HG03039 (cell line): Measurements from ENCODE around the gene AXL.
"Not testable (repeated sequence)": the region's sequence is repeated elsewhere in the genome, so short reads cannot be mapped to it uniquely, and the experiment has no call there.

Experiments
- ATAC-seq: cut with Tn5 transposase; IDR thresholded peaks from one replicate; pipeline ENCODE4 v1.9.1; 2021; ENCODE audit warnings: mild to moderate bottlenecking, moderate library complexity; ENCODE audit not compliant: unreplicated experiment

AXL gene

DNA sequence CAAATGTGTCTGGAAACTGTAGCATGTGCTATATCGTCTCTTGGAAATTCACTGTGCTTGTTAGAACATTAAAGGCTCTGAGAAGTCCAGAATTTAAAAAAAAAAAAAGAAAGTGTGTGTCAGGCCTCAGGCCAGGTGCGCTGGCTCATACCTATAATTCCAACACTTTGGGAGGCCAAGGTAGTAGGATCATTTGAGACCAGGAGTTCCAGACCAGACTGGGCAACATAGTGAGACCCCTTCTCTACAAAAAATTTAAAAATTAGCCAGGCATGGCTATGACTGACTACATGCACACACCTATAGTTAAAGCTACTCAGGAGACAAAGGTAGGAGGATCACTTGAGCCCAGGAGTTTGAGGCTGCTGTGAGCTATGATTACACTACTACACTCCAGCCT lies 50.0 kb downstream of the AXL start:
- no peak for ATAC-seq

DNA sequence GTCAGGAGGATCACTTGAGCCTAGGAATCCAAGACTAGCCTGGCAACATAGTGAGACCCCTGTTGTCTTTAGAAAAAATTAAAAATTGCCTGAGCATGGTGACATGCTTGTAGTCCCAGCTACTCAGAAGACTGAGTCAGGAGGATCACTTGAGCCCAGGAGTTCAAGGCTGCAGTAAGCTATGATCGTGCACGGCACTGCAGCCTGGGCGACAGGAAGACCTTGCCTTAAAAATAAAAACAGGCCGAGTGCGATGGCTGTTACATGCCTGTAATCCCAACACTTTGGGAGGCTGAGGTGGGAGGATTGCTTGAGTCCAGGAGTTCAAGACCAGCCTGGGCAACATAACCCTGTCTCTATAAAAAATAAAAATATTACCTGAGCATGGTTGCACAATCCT lies 50.5 kb downstream of the AXL start:
- ATAC-seq = no peak

DNA sequence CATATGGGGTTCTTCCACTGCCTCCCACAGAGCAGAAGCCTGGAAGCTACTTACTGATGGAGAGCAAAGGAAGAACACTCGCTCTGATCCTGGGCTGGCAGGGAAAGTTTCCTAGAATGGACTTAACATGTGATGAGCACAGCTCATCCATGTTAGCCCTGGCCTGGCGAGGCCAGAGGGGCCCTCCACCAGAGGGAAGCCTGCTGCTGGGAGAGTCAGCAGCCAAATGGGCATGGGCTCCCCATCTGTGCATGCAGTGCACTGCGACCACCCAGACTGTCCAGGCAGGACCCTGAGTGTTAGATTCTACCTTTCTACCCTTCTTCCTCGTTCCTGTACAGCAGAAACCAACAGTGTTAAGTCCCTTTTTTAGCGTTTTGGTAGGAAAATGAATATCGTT lies 54.1 kb downstream of the AXL start:
- no peak for ATAC-seq

DNA sequence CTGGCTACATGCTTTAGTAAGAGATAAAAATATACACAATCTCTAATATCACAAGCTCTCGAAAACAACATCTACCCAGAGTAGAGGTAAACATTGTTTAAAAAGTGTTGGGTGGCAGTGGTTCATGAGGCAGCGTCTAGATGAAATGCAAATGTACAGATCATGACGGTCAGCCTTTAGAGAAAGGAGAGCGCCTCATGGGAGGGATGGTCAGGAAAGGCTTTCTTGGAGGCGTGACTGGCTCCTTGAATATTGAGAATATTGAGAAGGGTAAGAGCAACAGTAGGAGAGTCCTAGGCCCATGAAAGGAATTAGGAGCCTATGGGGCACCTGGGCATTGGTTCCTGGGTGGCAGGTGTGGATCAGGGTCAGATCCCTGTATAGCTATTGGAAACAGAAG lies 55.8 kb downstream of the AXL start:
- no peak for ATAC-seq

DNA sequence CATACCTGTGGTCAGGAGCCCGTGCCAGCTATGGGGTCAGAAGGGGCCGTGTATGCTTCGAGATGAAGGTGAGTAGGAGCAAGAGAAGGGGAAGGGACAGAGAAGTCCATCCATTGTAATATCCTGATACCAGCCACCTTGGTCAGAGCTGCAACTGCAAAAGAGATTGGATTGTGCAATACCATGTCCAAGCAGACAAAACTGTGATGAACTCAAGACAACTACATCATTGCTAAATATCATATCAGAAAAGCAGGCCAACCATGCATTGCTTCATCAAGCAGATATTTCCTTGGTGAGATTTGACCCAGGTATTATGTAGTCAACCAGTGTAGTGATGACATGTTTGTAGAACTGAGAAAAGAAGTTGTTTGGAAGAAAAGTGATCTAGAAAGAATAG lies 57.2 kb downstream of the AXL start:
- ATAC-seq = no peak

DNA sequence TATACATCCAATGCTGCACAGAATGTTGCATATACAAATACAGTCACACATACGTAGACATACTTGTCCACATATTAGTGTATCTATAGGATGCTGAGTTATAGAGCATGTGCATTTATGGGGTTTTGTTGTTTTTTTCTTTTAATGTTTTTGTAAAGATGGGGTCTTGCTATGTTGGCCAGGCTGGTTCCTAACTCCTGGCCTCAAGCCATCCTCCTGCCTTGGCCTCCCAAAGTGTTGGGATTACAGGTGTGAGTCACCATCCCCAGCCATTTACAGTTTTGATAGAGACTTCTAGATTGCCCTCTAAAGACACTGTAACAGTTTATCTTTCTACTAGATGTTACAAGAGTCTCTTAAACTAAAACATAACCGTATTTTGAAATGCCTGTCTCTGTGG lies 59.5 kb downstream of the AXL start:
- ATAC-seq = no peak

DNA sequence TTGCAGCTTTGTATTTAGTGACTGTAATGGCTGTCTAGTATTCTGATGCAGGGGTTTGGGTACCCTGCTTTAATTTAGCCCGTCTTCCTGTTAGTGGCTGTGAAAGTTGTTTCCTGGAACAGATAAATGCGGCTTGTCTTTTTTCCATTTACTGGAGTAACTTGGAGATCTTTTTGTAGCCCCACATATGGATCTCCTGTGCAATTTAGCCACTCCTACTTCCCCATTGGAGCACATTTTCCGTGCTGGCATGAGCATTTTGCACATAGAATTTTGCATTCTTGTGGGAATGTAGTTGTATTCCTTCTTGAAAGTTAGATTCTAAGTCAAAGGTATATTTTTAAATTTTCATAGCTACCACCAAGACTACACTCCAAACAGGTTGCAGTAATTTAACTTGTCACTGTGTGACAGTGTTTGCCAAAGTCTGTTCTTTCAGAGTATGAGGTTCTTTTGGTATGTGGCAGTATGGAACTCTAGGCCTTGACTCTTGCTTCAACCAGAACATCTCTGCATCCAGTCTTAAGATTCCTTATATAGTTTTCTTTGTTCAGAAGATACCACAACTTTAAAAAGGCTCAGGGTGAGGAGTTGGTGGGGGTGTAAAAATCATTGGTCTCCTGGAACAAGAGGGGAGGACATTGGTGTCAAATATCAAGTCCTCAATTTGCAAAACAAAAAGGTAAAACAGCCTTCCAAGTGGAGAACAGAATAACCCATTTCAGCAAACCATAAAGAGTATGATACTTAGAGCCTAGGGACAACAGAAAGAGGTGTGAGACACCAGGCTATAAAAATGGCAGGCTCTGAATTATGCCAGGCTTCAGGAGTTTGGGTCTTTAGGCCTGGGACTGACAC lies 69.9 kb downstream of the AXL start:
- ATAC-seq = no peak

DNA sequence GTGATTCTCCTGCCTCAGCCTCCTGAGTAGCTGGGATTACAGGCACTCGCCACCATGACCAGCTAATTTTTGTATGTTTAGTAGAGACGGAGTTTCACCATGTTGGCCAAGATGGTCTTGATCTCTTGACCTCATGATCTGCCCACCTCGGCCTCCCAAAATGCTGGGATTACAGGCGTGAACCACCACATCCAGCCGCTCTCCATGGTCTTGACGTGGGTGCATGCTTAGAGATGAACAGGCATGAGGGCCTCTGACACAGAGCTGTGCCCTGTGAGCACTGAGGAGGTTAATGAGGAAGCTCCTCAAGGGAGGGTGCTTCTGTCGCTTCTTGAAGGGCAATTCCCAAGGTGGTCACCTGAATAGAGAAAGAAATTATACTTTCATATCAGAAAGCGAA lies 70.8 kb downstream of the AXL start:
- not testable (repeated sequence) for ATAC-seq

DNA sequence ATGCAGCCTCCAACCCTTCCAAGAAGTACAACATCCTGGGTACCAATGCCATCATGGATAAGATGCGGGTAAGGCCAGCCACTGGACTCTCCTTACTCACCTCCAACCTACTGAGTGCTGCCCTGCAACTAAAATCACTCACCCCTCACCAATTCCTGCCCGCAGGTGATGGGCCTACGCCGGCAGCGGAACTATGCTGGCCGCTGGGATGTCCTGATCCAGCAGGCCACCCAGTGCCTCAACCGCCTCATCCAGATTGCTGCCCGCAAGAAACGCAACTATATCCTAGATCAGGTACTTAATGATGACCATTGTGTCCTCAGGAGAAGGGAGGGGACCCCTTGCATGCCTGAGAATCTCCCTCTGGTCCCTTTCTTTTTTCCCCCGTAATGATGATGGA lies 75.4 kb downstream of the AXL start:
- ATAC-seq = no peak

DNA sequence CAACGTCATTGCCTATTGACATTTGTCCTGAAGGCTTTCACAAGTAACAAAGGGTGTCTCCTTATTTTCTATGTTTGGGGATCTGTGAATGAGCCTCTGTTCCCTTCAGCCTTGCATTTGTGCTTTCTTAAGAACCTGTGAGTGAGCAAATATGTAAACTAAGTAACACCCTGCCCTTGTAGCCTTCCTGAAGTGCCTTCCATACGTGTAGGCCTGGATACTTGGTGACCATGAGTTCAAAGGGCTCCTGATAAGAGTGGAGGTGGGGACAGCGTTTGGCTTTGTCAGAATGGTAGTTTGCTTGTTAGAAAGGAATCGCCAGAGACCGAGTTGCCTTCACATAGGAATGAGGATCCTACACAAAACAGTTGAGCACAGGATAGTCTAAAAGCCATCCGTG lies 76.5 kb downstream of the AXL start:
- no peak for ATAC-seq

DNA sequence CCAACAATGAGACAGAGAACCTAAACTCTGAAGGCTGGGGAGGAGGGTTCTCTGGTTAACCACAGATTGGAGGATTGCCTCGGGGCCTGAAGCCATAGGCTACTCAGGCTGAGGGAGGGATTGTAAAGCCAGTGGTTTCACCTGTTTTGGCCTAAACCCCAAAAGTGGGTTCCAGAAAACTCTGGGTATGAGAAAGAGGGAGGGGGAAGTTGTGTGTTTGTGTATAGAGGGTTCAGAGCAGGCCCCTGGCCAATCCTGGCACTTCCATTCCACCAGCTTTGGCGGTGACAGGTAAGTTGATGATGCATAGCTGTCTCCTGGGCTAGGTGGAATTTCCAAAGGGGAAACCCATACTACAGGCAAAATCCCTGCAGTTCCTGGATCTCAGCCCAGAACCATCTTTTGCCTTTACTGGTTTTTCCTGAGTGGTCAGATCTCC lies 77.4 kb downstream of the AXL start:
- ATAC-seq = no peak

DNA sequence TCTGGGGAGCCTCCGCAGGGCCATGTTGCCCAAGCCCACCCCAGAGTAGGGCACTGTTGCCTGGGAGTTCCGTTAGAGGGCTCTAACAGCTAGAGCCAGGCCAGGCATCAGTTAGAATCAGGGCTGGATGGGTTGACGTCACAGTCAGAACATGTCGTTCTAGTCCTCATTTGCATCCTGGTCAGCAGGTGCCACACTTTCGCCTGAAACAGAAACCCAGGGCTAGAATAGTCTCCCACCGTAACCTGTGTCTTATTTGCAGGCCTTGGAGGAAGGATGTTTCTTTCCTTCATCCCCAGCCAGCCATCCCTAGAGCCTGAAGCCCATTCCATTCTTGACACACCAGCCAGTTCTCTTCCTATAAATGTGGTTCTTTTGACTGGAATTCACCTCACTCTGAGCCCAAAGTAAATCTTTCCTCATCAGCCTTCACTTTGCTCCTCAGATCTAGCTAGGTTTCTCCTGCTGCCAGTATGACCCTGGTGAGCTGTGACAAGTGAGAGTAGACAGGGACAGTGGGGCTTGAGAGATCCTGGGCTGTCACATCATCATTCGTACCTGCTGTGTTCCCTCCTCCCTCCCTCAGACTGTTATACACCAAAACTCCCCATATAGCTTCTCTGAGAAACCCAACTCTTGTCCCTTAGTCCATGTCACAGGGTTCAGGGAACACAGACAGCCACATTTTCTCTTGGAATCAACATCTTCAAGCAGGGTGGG lies 78.8 kb downstream of the AXL start:
- peak; percentile 49 for ATAC-seq

DNA sequence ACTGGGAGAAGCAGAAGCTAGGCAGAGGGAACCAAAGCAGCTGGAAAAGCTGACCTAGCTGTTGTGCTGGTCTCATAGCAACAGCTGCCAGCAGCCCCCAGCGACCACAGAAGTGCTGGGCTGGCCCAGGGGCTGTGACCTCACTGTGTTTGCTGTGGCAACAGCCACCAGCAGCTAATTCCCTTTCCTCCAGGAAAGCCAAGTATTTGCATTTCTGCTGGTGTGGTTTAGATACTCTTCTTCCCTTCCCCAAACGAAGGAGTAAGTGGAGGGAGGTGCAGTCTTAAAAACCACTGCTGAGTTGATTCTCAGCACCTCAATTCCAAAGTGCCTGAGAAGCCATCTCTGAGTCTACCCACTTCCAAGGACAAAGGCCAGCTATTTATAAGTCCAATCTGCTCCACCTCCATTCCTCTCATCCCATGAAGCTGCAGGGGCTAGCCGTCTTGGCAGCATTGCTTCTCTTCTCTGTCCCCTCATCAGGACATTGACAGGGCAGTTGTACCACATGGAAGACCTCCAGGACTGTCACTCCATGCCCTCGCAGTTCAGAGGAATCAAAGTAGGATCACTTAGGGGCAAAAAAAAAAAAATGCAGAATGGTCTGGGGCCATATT lies 79.4 kb downstream of the AXL start:
- ATAC-seq = no peak

DNA sequence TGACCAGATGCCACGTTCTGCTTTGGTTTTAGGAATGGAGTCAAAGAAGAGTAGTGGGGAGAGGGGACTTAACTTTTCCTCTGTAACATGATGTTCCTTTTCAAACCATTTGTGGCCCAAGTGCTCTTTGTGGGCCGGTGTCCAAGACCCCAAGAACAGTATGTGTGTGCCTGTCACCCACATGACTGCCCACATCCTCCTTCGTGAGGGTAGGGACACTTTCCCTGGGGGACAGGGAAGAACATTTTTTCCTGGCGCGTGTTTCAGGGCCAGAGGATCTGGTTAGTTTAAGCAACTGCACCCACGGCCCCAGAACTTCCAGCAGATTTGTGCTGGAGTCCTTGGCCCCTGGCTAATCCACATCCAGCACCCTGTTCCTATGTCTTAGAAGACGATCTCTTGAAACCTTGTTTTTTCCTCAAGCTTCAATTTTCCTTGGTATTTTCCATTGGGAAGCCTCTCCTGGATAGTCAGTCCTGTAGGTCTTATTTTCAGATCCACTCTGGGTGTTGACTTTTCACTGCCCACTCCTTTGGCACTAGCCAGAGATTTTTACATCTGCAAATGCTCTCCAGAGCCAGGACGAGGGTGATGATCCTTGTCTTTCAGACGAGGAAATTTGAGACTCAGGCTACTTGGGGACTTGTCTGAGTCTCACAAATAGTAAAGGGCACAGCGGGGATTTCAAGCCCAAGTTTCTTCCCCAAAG lies 80.2 kb downstream of the AXL start:
- no peak for ATAC-seq

DNA sequence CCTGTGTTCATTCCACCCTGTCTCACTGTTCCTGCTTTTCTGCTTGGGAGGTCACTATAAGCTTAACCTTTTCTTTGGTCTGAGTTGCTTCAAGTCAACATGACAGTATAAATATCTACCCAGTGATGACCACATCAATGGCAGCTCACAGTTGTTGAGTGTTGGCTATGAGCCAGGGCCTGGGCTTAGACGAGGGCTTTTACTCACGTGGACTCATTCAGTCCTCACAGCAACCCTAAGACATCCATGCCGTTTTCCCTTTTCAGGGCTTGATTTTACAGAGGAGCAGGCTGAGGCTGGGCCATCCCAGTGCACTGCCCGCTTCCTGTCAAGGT lies 80.7 kb downstream of the AXL start:
- no peak for ATAC-seq

DNA sequence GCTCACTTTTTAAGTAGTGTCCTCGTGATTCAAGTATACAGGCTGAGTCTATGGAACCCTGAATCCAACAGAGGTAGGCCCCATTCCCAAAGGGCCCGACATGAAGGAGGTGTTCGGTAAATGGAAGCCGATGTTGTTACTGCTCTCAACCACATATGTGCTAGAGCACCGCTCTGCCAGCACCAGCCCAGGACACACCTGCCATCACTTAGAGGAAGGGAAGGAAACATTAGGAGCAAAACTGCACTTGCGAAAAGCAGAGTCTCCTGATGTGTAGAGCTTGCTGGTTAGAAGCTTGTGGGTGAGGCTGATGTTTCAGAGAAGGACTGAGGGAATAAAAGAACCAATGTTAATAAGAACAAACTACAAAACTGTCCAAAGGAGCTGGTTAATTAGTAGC lies 81.5 kb downstream of the AXL start:
- ATAC-seq = no peak

DNA sequence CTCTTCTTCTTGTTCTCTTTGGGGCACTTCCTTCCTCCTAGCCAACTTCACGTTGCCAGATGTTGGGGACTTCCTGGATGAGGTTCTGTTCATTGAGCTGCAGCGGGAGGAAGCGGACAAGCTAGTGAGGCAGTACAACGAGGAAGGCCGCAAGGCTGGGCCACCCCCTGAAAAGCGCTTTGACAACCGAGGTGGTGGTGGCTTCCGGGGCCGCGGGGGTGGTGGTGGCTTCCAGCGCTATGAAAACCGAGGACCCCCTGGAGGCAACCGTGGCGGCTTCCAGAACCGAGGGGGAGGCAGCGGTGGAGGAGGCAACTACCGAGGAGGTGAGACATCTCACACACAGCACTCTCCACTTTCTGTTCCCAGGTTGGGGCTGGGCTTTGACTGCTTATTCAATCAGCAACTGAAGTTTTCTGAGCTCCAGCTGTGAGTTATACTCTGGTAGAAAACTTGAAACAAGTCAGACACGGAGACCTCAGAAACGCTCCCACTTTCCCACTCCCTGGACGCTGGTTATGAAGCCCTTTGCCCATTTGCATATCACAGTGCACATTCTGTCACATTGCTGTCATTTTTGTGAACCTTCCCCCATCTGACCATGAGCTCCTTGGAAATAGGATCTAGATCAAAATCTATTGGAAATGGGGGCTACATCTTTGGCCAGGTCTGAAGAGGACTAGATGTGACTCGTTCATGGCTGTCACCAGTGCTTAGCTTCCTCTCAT lies 83.8 kb downstream of the AXL start:
- no peak for ATAC-seq

DNA sequence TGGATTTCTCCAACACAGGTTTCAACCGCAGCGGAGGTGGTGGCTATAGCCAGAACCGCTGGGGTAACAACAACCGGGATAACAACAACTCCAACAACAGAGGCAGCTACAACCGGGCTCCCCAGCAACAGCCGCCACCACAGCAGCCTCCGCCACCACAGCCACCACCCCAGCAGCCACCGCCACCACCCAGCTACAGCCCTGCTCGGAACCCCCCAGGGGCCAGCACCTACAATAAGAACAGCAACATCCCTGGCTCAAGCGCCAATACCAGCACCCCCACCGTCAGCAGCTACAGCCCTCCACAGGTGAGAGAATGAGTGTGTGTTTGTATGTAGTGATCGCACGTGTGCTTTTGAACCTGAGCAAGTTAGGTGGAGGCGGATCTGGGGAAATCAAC lies 84.9 kb downstream of the AXL start:
- no peak for ATAC-seq

DNA sequence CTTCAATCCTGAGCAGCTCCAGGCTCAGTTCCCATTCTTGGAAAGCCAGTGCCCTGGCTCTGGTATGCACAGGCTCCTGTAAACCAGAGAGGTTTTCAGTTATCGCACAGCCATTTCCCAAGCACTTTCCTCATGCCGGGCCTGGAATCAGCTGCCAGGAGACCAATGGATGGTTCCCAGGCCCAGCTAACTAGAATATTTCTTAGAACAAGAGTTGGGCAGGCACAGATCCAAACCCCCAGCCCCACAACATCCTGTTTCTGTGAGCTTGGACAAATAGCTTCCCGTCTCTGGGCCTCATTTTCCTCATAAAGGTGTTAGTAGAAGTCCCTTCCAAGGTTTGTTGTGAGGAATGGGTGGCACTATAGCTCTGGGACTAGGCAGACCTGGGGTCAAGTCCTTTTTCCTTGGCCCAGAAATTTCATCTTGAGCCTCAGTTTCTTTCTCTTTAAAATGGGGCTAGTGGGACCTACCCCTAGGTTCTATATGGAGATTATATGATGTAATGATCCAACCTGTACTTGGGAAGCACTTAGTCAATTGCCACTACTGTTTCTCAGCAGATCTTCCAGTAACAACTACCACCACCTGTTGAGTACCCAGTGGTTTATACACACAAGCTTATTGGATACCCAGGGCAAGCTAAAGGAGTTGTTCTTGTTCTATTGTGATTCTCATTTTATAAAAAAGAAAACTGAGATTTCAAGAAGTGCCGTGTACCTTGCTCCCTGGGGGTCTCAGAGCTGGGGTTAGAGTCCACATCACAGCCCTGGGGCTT lies 85.9 kb downstream of the AXL start:
- no peak for ATAC-seq
